Neutrophil (primary cell): ENCODE measurements around the gene SLC17A3.

ENCODE experiments used
- H3K27ac ChIP-seq: fragments of 200-600 bp; sonication (generic); 2 replicates; pipeline ENCODE4 v1.5.1; 2016; ENCODE audit warnings: mild to moderate bottlenecking, moderate library complexity
- H3K27me3 ChIP-seq: fragments of 200-600 bp; sonication (generic); 2 replicates; pipeline ENCODE4 v1.6.0; 2016; ENCODE audit warnings: mild to moderate bottlenecking
- H3K36me3 ChIP-seq: fragments of 200-600 bp; sonication (generic); 2 replicates; pipeline ENCODE4 v1.5.1; 2017
- H3K4me1 ChIP-seq, 2 experiments: fragments of 200-600 bp in 1 of 2; sonication (generic) in 1 of 2; 1 replicate in 1 of 2; 2 replicates in 1 of 2; pipeline versions ENCODE4 v1.5.1 to v1.6.1; 2013 to 2016; ENCODE audit warnings: low read depth in 1 of 2, low read length in 1 of 2, mild to moderate bottlenecking in 1 of 2, moderate library complexity in 1 of 2; ENCODE audit not compliant: control insufficient read depth in 1 of 2, insufficient read depth in 1 of 2
- H3K4me3 ChIP-seq, 2 experiments: fragments of 200-600 bp in 1 of 2; sonication (generic) in 1 of 2; 1 replicate in 1 of 2; 2 replicates in 1 of 2; pipeline ENCODE4 v1.5.1; 2013 to 2016; ENCODE audit warnings: low read depth in 1 of 2, low read length in 1 of 2, mild to moderate bottlenecking in 1 of 2, moderate library complexity in 1 of 2
- H3K9me3 ChIP-seq: fragments of 200-600 bp; sonication (generic); 2 replicates; pipeline ENCODE4 v1.5.1; 2016
- CTCF ChIP-seq: fragments of 200-600 bp; sonication (generic); IDR thresholded peaks from 2 replicates; pipeline ENCODE4 v1.5.1; 2016; ENCODE audit warnings: antibody characterized with exemption

The SLC17A3 gene

GRCh38 chr6:25863360-25863759 is 10.7 kb downstream of the SLC17A3 start:
- Histone ChIP-seq H3K36me3 (no peaks in the 10 kb centered on the region), H3K27ac (no peak overlapping the region), H3K4me1 (no peaks in the 10 kb centered on the region), H3K27me3 (no peaks in the 10 kb centered on the region), H3K4me3 (no peak overlapping the region), H3K9me3 (no peaks in the 10 kb centered on the region)
- no peak for TF ChIP-seq CTCF

- H3K9me3 ChIP-seq = no peaks in the 10 kb centered on the region
- H3K27me3 ChIP-seq = no peaks in the 10 kb centered on the region
- no peak for TF ChIP-seq CTCF
- H3K27ac ChIP-seq = no peak overlapping the region
- no peaks in the 10 kb centered on the region for H3K4me1 ChIP-seq
- no peak overlapping the region for H3K4me3 ChIP-seq
- H3K36me3 ChIP-seq = no peaks in the 10 kb centered on the region
Observed at GRCh38 chr6:25862199-25862598, 11.8 kb downstream of the SLC17A3 start.

DNA sequence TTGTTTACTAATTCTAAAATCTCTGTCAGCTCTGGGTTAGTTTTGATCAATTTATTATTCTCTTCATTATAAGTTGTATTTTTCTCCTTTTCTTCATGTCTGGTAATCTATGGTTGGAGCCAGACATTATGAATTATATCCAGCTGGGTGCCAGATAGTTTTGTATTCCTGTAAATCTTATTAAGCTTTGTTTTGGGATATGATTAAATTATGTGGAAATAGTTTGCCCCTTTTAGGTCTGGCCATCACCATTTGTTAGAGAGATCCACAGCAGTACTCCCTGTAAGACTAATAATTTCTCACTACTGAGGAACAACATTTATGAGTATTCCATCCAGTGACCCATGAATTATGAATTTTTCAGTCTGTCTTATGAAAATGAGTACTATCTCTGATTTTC is 21.3 kb downstream of the SLC17A3 start:
- Histone ChIP-seq H3K36me3 (no peaks in the 10 kb centered on the region), H3K27me3 (no peaks in the 10 kb centered on the region), H3K9me3 (no peaks in the 10 kb centered on the region), H3K4me3 (no peak overlapping the region), H3K27ac (no peak overlapping the region), H3K4me1 (no peaks in the 10 kb centered on the region)
- TF ChIP-seq CTCF = no peak

DNA sequence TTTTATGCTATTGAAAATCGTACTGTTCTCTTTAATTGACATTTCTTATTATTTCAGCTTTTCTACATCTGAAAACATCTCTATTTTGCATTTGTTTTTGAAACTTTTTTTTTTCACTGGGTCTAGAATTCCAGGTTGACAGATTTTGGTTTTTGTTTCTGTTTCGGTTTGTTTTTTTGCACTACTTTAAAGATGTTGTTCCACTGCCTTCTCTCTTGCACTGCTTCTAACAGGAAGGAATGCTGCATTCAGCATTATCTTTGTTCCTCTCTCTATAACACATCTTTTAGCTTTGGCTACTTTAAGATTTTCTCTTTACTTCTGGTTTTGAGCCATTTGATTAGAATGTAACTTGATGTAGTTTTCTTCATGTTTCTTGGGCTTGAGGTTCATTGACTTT is 22.1 kb downstream of the SLC17A3 start:
- H3K27me3 ChIP-seq = no peaks in the 10 kb centered on the region
- H3K9me3 ChIP-seq = no peaks in the 10 kb centered on the region
- no peak overlapping the region for H3K27ac ChIP-seq
- H3K36me3 ChIP-seq = no peaks in the 10 kb centered on the region
- H3K4me1 ChIP-seq = no peaks in the 10 kb centered on the region
- no peak overlapping the region for H3K4me3 ChIP-seq
- no peak for TF ChIP-seq CTCF

DNA sequence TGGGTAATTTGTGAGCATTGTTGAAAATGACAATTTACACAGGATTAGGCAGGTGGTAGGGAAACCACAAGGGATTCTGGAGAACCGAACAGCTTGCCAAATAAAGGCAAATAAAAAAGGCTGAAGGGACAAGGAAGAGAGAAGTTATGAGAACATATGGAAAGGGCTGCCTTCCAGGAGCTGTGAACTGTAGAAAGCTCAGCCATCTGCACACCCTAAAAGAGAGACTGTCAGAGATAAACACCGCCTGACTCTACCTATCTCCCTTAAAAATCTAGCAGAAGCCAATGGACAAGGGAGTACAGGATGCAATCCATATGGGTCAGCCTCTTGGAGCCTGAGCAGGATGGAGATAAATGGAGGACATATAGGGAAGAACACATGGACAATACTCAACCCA is 29.5 kb downstream of the SLC17A3 start:
- Histone ChIP-seq H3K4me1 (no peaks in the 10 kb centered on the region), H3K9me3 (no peaks in the 10 kb centered on the region), H3K27ac (no peak overlapping the region), H3K36me3 (no peaks in the 10 kb centered on the region), H3K4me3 (no peak overlapping the region), H3K27me3 (no peaks in the 10 kb centered on the region)
- no peak for TF ChIP-seq CTCF

GRCh38 chr6:25842526-25842925 is 31.5 kb downstream of the SLC17A3 start:
- no peaks in the 10 kb centered on the region for H3K4me1 ChIP-seq
- H3K9me3 ChIP-seq = no peaks in the 10 kb centered on the region
- no peak overlapping the region for H3K27ac ChIP-seq
- H3K4me3 ChIP-seq = no peak overlapping the region
- no peaks in the 10 kb centered on the region for H3K27me3 ChIP-seq
- no peak for TF ChIP-seq CTCF
- H3K36me3 ChIP-seq = no peaks in the 10 kb centered on the region
